Keratinocyte (primary cell): ENCODE data around the gene NAP1L4. TPM values are rescaled to one million over a fixed set of nuclear protein-coding genes. Genes with fewer than 3 reads are reported as not detected.

Source experiments
- DNase-seq: peaks from one replicate; pipeline ENCODE4 v3.0.0-alpha.2; 2011; ENCODE audit warnings: low read depth, missing footprints, low spot score
- FAIRE-seq: peaks from 2 replicates; lab custom pipeline; 2011; peaks lifted over from hg19 to GRCh38; lab: Jason Lieb, UNC
- H2AFZ ChIP-seq: 2 replicates; pipeline ENCODE4 v1.6.0; 2012; ENCODE audit warnings: low read length, control low read depth, inconsistent platforms; ENCODE audit not compliant: control insufficient read depth
- H3K27ac ChIP-seq: 2 replicates; pipeline ENCODE4 v1.5.1; 2011; ENCODE audit warnings: low read length; ENCODE audit not compliant: control insufficient read depth, insufficient read depth
- H3K27me3 ChIP-seq: 3 replicates; pipeline ENCODE4 v1.6.0; 2011; ENCODE audit warnings: low read length; ENCODE audit not compliant: control insufficient read depth, insufficient read depth; ENCODE audit errors: extremely low read depth
- H3K36me3 ChIP-seq, 2 experiments: 2 replicates in 1 of 2; 3 replicates in 1 of 2; pipeline ENCODE4 v1.5.1; 2011; ENCODE audit warnings: low read length in 2 of 2, mild to moderate bottlenecking in 1 of 2; ENCODE audit not compliant: control insufficient read depth in 2 of 2, insufficient read depth in 2 of 2; ENCODE audit errors: extremely low read depth in 1 of 2
- H3K4me1 ChIP-seq: 3 replicates; pipeline ENCODE4 v1.5.1; 2011; ENCODE audit warnings: low read length; ENCODE audit not compliant: control insufficient read depth, insufficient read depth; ENCODE audit errors: extremely low read depth
- H3K4me2 ChIP-seq: 3 replicates; pipeline ENCODE4 v1.6.0; 2011; ENCODE audit warnings: low read depth, low read length; ENCODE audit not compliant: control insufficient read depth, insufficient read depth; ENCODE audit errors: extremely low read depth
- H3K4me3 ChIP-seq, 3 experiments: fragments of 200-600 bp in 1 of 3; sonication (generic) in 1 of 3; 2 replicates in 2 of 3; 3 replicates in 1 of 3; pipeline ENCODE4 v1.5.1; 2011 to 2016; ENCODE audit warnings: low read length in 3 of 3, mild to moderate bottlenecking in 3 of 3, control low read depth in 2 of 3, inconsistent platforms in 1 of 3, low read depth in 1 of 3, mixed read lengths in 1 of 3, mixed run types in 1 of 3, moderate library complexity in 1 of 3; ENCODE audit not compliant: control insufficient read depth in 2 of 3, insufficient read depth in 2 of 3; ENCODE audit errors: extremely low read depth in 1 of 3
- H3K79me2 ChIP-seq: 2 replicates; pipeline ENCODE4 v1.6.0; 2012; ENCODE audit warnings: low read length; ENCODE audit not compliant: control insufficient read depth, insufficient read depth
- H3K9ac ChIP-seq: 3 replicates; pipeline ENCODE4 v1.6.0; 2011; ENCODE audit warnings: low read length; ENCODE audit not compliant: control insufficient read depth, insufficient read depth; ENCODE audit errors: extremely low read depth
- H3K9me1 ChIP-seq: 3 replicates; pipeline ENCODE4 v1.6.0; 2011; ENCODE audit warnings: low read length; ENCODE audit not compliant: control insufficient read depth, insufficient read depth; ENCODE audit errors: extremely low read depth
- H3K9me3 ChIP-seq: 2 replicates; pipeline ENCODE4 v1.5.1; 2012; ENCODE audit warnings: low read depth, low read length; ENCODE audit not compliant: control insufficient read depth
- H4K20me1 ChIP-seq: 3 replicates; pipeline ENCODE4 v1.6.0; 2011; ENCODE audit warnings: low read length; ENCODE audit not compliant: control insufficient read depth, insufficient read depth; ENCODE audit errors: extremely low read depth
- EZH2 ChIP-seq: IDR thresholded peaks from one replicate; pipeline ENCODE4 v1.6.1; 2012; ENCODE audit warnings: inconsistent platforms, mild to moderate bottlenecking, low read length, moderate library complexity
- dilution Hi-C: fragments of 300-500 bp; cut with MboI; formaldehyde crosslinking; loops from one replicate; pipeline ENCODE4 v1.7.0; 2020; ENCODE audit warnings: low sequenced_read_pairs; ENCODE audit not compliant: extremely low pct_ligation_motif_present
- polyA plus RNA-seq, 5 experiments: library from polyadenylated mRNA; depleted of rRNA in 3 of 5; stranded (reverse) in 3 of 5; stranded (forward) in 1 of 5; unstranded in 1 of 5; fragments of >200 nt; gene quantifications; 1 replicate in 1 of 5; 2 replicates in 3 of 5; 3 replicates in 1 of 5; pipeline versions ENCODE4 v1.2.1 to v1.2.3, GENCODE V29; 2011 to 2012; ENCODE audit warnings: missing spikeins in 2 of 5, low read depth in 1 of 5, low replicate concordance in 1 of 5
- TF ChIP-seq, protein P1 (sequence below), 3 experiments: IDR thresholded peaks in 1 of 3; conservative IDR thresholded peaks in 1 of 3; optimal IDR thresholded peaks in 1 of 3; 2 replicates in 2 of 3; 3 replicates in 1 of 3; pipeline versions ENCODE3 to v1.5.1; 2011; ENCODE audit warnings: low read length in 3 of 3, mild to moderate bottlenecking in 3 of 3, moderate library complexity in 2 of 3, control low read depth in 1 of 3, inconsistent platforms in 1 of 3; ENCODE audit not compliant: insufficient read depth in 2 of 3; ENCODE audit errors: extremely low read depth in 1 of 3

Gene NAP1L4
- polyA plus RNA-seq, 1 donor (not counting 4 experiments of a cell fraction or from before 2014, with no cell fraction given) = 136 TPM

DNA sequence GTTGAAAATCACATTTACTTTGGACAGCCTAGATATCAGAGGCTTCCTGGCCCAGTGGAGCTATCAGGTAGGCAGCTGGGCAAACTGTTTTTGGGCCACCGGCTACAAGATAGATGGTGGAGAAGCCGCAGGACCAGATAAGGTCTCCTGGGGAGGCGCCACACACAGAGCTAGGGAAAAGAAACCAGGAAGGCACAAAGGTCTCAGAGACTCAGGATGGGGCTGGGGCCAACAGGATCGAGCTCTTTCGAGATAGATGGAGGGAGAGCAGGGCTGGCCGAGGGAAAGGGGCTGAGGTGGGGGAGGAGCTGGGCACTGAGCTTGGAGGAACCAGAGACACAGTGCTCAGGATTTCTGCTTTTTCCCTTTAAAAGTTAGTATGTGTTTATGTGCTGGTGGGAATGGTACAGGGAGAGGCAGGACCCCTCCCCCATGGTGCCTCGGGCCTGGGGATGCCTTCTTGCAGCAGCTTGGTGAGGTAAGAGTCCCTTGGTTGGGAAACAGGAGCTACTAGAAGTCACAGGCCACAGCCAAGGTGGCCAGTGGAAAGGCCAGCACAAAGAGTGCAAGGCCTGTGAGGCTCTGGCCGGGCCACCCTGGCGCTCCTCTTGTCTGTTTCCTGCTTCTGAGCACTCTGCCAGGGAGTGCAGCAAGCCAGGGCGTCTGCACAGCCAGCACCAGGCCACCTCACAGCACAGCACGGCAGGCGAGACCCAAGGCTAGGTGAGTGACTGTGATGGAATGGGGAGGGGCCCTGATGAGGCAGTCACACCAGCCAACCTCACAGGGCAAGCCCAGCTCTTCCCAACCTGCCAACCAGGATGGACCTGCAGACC lies 11.5 kb upstream of the NAP1L4 start:
- Histone ChIP-seq H3K36me3 (peaks cover 12 to 47% of the 10 kb centered on the region in 2 experiments), H3K9me3 (no peaks in the 10 kb centered on the region), H3K27me3 (no peaks in the 10 kb centered on the region), H3K27ac (peak overlapping the region; percentile 72), H3K4me3 (peak overlapping the region in 1 of 3 experiments; percentile 13), H3K9me1 (no peaks in the 10 kb centered on the region), H3K4me2 (peak overlapping the region; percentile 62), H3K9ac (peak overlapping the region; percentile 53), H2AFZ (no peak overlapping the region), H3K4me1 (peaks cover 46% of the 10 kb centered on the region), H4K20me1 (peaks cover 4% of the 10 kb centered on the region), H3K79me2 (no peaks in the 10 kb centered on the region)
- DNase-seq (peak; percentile 57), FAIRE-seq (peak; percentile 97)
- TF ChIP-seq EZH2 = no peak
- TF ChIP-seq, protein P1, sequence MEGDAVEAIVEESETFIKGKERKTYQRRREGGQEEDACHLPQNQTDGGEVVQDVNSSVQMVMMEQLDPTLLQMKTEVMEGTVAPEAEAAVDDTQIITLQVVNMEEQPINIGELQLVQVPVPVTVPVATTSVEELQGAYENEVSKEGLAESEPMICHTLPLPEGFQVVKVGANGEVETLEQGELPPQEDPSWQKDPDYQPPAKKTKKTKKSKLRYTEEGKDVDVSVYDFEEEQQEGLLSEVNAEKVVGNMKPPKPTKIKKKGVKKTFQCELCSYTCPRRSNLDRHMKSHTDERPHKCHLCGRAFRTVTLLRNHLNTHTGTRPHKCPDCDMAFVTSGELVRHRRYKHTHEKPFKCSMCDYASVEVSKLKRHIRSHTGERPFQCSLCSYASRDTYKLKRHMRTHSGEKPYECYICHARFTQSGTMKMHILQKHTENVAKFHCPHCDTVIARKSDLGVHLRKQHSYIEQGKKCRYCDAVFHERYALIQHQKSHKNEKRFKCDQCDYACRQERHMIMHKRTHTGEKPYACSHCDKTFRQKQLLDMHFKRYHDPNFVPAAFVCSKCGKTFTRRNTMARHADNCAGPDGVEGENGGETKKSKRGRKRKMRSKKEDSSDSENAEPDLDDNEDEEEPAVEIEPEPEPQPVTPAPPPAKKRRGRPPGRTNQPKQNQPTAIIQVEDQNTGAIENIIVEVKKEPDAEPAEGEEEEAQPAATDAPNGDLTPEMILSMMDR (optimal IDR thresholded peaks at IDR 0.05 in 1 of 3, IDR thresholded peaks at IDR 0.05 in 1 of 3, conservative IDR thresholded peaks at IDR 0.05 in 1 of 3; ENCODE audit: extremely low read depth in 1 of 3, insufficient read depth in 2 of 3, low read length in 3 of 3) = no peak
- dilution Hi-C loops = no loop called here

DNA sequence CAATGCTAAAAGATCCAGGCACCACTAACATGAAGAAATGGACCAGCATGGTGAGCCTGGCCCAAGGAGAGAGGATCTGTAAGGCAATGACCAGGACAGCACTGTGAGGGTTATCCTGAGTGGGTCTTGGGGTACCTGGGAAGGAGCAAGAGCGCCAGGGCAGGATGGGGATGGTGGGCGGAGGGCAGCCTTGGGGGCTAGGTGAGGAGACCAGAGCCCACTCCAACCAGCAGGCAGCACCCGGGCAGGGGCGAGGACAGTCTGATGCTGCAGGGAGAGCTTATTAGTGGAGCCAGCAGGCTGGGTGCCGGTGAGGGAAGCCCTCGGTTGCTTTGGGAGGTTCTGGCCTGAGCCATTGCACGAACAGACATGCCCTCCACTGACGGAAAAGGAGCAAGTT lies 10.7 kb upstream of the NAP1L4 start:
- Histone ChIP-seq H3K9me1 (no peaks in the 10 kb centered on the region), H3K27ac (no peak overlapping the region), H3K36me3 (peaks cover 14 to 44% of the 10 kb centered on the region in 2 experiments), H3K79me2 (no peaks in the 10 kb centered on the region), H4K20me1 (peaks cover 4% of the 10 kb centered on the region), H3K4me1 (peaks cover 46% of the 10 kb centered on the region), H3K4me3 (no peak overlapping the region), H2AFZ (no peak overlapping the region), H3K9me3 (no peaks in the 10 kb centered on the region), H3K9ac (no peak overlapping the region), H3K27me3 (no peaks in the 10 kb centered on the region), H3K4me2 (no peak overlapping the region)
- dilution Hi-C loops = no loop called here
- FAIRE-seq (no peak), DNase-seq (no peak)
- no peak for TF ChIP-seq EZH2
- TF ChIP-seq, protein P1 (optimal IDR thresholded peaks at IDR 0.05 in 1 of 3, IDR thresholded peaks at IDR 0.05 in 1 of 3, conservative IDR thresholded peaks at IDR 0.05 in 1 of 3; ENCODE audit: extremely low read depth in 1 of 3, insufficient read depth in 2 of 3, low read length in 3 of 3) = no peak
